Activated CD4-positive, alpha-beta T cell treated with anti-CD3 and anti-CD28 coated beads, Interleukin-2, amount 50 U/mL, for 1 hour (primary cell): ENCODE results near the gene PMM2.
"Not testable (repeated sequence)": the region's sequence is repeated elsewhere in the genome, so short reads cannot be mapped to it uniquely, and the experiment has no call there.

ENCODE experiments used
- DNase-seq: peaks from one replicate; pipeline ENCODE4 v3.0.0-alpha.2; 2020

Gene PMM2

DNA sequence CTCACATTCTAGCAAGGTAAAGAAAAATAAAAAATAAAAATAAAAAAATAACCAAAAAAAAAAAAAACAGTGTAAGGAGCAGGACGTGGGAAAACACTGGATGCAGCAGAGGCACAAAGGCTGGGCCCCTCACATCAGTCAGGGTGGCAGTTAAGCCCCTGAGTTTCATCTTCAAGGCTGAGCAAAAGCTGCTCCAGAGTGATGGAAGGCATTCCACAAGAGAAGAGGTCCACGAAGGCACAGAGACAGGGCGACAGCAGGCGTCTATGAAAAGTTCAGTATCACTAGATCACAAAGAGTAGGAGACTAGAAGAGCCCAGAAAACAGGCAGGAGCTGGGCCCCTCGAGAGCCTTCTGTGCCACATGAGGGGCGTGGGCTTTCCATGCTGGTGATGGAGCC lies 12.2 kb upstream of the PMM2 start:
- DNase-seq = no peak

GRCh38 chr16:8786316-8786715 lies 11.3 kb upstream of the PMM2 start:
- not testable (repeated sequence) for DNase-seq

- no peak for DNase-seq
Measured at GRCh38 chr16:8788578-8789172, 9.0 kb upstream of the PMM2 start.

DNA sequence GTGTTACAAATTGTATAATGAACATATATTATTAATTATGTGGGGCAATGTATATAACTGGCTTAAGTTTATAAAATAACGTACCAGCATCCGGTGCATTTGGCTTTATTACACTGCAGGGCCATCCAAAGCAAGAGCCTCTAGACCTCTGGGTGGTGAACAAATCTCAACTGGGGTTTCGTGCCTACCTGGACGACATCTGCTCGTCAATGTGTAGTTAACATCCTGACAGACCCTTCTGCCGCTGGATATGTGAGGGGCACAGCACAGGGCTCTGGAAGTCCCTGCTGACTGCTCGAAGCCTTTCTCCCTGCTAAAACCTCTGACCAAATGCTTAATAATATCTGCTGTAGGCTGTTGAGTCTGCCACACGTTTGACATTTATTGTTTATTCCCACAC lies 2.5 kb upstream of the PMM2 start:
- DNase-seq = no peak

- DNase-seq = no peak
Measured at GRCh38 chr16:8795818-8796217, 1.8 kb upstream of the PMM2 start.

DNA sequence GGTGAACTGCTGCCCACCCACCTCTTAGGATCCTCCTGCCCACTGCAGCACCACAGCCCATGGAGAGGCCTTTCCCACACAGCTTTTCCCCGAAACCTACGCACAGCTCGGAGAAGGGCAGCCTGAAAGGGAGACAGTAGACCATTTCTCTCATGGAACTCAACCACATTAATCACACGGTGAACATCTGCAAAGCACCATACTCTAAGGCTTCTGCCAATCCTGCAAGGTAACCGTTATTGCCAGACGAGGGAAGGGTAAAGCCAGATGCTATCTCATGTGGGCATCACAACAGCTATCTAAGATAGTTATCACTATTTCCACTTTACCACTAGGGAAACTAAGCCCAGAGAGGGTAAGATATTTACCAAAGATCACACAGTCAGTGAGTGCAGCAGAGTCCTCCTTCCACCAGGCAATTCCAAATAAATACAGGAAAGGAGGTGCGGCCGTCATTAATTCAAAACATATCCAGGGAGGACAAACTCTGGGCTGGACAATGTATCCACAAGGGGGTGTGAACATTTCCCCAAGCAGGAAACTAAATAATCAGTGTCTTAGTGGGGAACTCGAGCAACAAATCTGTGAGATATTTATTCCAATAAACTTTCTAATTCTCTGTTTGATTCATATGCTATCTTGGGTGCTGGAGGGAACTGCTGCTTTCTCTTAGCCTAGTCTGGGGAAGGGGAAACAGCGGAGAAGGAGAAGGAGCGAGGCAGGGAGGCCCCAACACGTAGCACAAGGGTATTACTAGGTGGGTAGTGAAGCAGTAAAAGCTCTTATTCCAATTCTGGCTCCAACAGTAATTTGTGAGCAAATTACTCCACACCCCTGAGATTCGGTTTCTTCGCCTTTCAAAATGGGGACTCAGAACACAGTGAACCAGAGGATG lies 923 bp upstream of the PMM2 start:
- DNase-seq = no peak

GRCh38 chr16:8798174-8798527 lies 512 bp downstream of the PMM2 start:
- DNase-seq = no peak

- DNase-seq = no peak
Measured at GRCh38 chr16:8798535-8799157, 1.0 kb downstream of the PMM2 start.

GRCh38 chr16:8801701-8802100 lies 4.1 kb downstream of the PMM2 start:
- DNase-seq = no peak

- not testable (repeated sequence) for DNase-seq
Measured at GRCh38 chr16:8803733-8804132, 6.1 kb downstream of the PMM2 start.

DNA sequence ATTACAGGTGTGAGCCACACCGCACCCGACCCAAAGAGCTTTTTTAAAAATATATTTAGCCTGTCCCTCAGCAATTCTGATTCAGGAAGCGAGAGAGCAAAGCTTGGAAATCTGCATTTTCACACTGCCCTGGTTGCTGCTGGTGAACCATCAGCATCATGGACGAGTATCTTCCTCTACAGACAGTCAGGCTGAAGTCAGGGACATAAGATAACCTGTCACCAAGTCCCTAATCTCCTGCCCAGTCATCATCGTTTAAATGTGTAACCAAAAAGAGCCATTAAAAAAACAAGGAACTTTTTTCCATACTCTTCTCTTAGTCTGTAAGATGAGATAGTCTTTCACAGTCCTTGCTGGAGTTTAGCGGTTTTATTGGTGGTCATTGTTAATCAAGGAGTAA lies 6.7 kb downstream of the PMM2 start:
- DNase-seq = no peak

- no peak for DNase-seq
Measured at GRCh38 chr16:8806272-8806983, 8.8 kb downstream of the PMM2 start.

DNA sequence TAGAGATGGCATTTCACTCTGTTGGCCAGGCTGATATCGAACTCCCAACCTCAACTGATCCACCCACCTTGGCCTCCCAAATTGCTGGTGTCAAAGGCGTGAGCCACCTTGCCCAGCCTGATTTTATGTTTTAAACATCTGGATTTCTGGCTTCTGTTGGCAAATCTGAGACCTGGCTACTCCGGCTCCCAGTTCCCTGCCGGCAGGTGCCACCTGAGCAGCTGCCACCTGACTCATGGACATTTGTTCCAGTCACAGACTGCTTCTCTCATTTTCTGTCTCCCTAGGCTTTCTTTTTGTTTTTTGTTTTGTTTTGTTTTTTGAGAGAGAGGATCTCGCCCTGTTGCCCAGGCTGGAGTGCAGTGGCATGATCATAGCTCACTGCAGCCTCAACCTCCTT lies 9.6 kb downstream of the PMM2 start:
- no peak for DNase-seq

- DNase-seq = no peak
Measured at GRCh38 chr16:8808009-8808408, 10.4 kb downstream of the PMM2 start.

DNA sequence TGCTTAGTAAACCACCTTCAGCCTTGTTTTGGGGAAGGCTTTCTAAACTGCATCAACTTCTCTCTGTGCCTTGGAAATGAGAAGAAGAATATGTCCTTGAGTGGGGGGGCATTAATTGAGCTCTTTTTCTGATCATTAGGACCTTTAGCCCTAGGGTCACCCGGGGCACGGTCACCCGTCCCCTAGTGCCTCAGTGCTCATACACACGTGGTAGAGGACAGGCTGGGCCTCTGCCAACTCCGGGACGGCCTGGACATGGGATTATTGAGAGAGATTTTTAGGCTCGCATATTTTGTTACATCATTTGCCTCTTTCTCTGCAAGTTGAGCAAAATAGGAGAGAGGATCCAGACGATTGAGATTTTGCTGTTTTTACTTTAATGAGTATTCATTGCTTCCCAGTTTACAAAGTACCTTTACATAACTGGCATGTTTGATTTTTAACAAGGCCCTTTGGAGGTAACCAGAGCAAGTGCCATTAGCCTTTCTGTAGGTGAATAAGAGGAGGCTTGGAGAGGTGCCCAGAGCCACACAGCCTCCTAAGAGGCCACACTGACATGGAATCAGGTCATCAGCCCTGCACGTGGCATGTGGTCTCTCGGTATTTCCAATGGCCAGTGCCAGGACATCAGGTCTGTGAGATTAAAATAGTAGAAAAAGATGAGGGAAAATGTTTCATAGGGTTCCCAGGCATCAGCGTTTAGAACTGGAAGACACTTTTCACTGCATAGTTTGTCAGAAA lies 11.1 kb downstream of the PMM2 start:
- no peak for DNase-seq

DNA sequence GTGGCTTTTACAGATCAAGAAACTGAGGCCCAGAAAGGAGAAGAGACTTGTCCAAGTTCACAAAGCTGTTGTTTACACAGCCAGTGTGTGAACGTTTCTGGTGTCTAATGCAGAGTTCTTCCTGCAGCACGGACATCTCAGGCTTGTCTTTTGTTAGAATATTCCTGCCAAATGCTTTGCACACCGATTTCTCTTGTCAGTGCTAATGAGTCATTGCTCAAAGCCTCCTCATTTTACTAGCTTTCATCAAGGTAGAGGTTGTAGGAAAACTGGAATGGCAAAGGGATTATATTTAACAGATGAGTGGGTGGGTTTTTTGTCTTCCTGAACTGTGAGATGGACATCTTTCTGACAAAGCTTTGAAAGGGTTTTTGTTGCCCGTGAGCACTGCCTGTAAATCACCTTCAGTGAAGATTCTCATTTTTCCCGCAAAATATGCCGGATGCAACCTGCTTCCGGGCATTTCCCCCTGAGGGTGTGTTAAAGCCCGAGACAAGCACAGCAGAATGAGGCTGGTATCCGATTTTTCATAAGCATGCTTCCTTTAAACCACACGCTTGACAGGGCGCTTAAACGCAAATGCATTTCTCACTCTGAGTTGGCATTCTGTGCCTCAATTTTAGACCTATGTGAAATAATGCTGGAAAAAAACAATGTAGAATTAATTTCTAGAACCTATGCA lies 14.7 kb downstream of the PMM2 start:
- no peak for DNase-seq

DNA sequence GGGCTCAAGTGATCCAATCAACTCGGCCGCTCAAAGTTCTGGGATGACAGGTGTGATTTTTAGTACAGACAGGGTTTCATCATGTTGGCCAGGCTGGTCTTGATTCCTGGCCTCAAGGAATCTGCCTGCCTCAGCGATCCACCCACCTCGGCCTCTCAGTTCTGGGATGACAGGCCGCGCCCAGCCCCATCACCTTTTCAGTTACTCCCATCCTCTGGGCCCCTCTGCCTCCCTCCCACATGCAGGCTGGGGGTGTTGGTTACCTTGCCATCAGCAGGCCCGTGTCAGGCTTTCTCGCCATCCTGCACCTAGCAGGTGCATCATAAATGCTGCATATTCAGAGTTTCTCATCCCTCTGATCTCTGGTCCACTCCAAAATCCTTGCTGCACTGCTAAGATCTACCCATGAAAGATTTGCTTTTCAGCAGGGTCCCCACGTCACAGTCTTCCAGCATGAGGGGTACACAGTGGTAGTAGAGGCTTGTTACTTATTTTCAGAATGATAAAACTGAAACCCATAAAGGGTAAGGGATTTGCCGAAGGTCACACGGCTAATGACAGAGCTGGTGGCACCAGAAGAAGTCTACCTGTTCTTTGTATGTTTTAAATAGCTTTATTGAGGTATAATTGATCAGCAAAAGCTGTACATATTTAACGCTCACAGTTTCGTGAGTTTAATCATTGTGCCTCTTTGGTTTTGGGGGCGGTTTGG lies 16.6 kb downstream of the PMM2 start:
- no peak for DNase-seq

GRCh38 chr16:8816967-8817655 lies 19.5 kb downstream of the PMM2 start:
- DNase-seq = no peak

- DNase-seq = no peak
Measured at GRCh38 chr16:8818504-8819270, 21.0 kb downstream of the PMM2 start.

GRCh38 chr16:8819411-8820034 lies 21.9 kb downstream of the PMM2 start:
- DNase-seq = no peak
